Adrenal gland (tissue), 5 donors: ENCODE results near the gene MEIS3.

Experiments
- CTCF ChIP-seq, 6 experiments: fragments of 450-650 bp in 4 of 6; fragments of 200-600 bp in 2 of 6; sonication (generic) in 1 of 6; IDR thresholded peaks; 1 replicate in 5 of 6; 2 replicates in 1 of 6; pipeline versions ENCODE4 v1.5.1 to v1.8.0; 2016 to 2021; ENCODE audit warnings: antibody characterized with exemption in 6 of 6, mild to moderate bottlenecking in 2 of 6, moderate library complexity in 1 of 6
- POLR2A ChIP-seq, 2 donors: fragments of 450-650 bp; IDR thresholded peaks; one replicate each; pipeline ENCODE4 v1.6.1; 2017; ENCODE audit warnings: antibody characterized with exemption in 2 of 2, mild to moderate bottlenecking in 2 of 2, moderate library complexity in 1 of 2
- donor health status: DM: no; HTN: no; CAD: no.

- TF ChIP-seq CTCF (IDR thresholded peaks at IDR 0.05) = peak; percentile 69 to 81 (median 76)
- no peak for TF ChIP-seq POLR2A (IDR thresholded peaks at IDR 0.05)
These were observed 8.2 kb upstream of the MEIS3 start for GRCh38 chr19:47427241-47428176.
